GM23248 (cell line): Measurements from ENCODE around the gene AP1B1.

Source experiments
- EZH2 ChIP-seq: fragments of 200-600 bp; sonication (generic); IDR thresholded peaks from 2 replicates; pipeline ENCODE4 v1.6.1; 2018; ENCODE audit warnings: antibody characterized with exemption, mild to moderate bottlenecking; ENCODE audit not compliant: insufficient read depth, poor library complexity, severe bottlenecking
- EZH2phosphoT487 ChIP-seq: fragments of 200-600 bp; sonication (generic); IDR thresholded peaks from 2 replicates; pipeline ENCODE4 v1.6.1; 2018; ENCODE audit warnings: antibody characterized with exemption, moderate library complexity, mild to moderate bottlenecking, low read depth; ENCODE audit not compliant: insufficient read depth

DNA sequence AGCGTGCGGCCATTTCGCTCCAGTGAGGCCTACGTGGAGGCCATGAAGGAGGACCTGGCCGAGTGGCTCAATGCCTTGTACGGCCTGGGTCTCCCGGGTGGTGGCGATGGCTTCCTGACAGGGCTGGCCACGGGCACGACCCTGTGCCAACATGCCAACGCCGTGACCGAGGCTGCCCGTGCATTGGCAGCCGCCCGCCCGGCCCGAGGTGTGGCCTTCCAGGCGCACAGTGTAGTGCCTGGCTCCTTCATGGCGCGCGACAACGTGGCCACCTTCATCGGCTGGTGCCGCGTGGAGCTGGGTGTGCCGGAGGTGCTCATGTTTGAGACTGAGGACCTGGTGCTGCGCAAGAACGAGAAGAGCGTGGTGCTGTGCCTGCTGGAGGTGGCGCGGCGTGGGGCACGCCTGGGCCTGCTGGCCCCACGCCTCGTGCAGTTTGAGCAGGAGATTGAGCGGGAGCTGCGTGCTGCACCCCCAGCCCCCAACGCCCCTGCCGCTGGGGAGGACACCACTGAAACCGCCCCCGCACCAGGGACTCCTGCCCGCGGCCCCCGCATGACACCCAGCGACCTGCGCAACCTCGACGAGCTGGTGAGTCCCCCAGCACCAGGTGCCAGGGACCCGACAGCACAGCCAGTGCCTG, 80.1 kb downstream of the AP1B1 start:
- TF ChIP-seq EZH2 (no peak), EZH2phosphoT487 (no peak)
